HepG2 (cell line): ENCODE data around the gene KRTAP5-6. TPM values are rescaled to one million over a fixed set of nuclear protein-coding genes. Genes with fewer than 3 reads are reported as not detected.

ENCODE experiments used
- ETV6 ChIP-seq: sonication (generic); formaldehyde crosslinking; conservative IDR thresholded peaks from 2 replicates; pipeline ENCODE4 v1.4.0; 2020; ENCODE audit warnings: missing genetic modification reagents
- FOXA3 ChIP-seq: IDR thresholded peaks from 2 replicates; pipeline ENCODE4 v1.6.1; 2016; ENCODE audit warnings: missing genetic modification reagents, missing compliant biosample characterization
- FOXP1 ChIP-seq, 2 experiments: fragments of 450-650 bp in 1 of 2; IDR thresholded peaks; 2 replicates each; pipeline ENCODE4 v1.6.1; 2017 to 2018; ENCODE audit warnings: antibody characterized with exemption in 1 of 2
- GATAD2A ChIP-seq: IDR thresholded peaks from 2 replicates; pipeline ENCODE4 v1.6.1; 2016
- GTF3A ChIP-seq: sonication (generic); formaldehyde crosslinking; conservative IDR thresholded peaks from 2 replicates; pipeline ENCODE4 v1.4.0; 2020; ENCODE audit warnings: mild to moderate bottlenecking, missing genetic modification reagents
- KLF11 ChIP-seq: IDR thresholded peaks from 2 replicates; pipeline ENCODE4 v1.6.1; 2016; ENCODE audit warnings: missing compliant biosample characterization
- KLF13 ChIP-seq: sonication (generic); formaldehyde crosslinking; IDR thresholded peaks from 2 replicates; pipeline ENCODE4 v1.4.0; 2020; ENCODE audit warnings: mild to moderate bottlenecking, missing genetic modification reagents
- PAX8 ChIP-seq: sonication (generic); formaldehyde crosslinking; IDR thresholded peaks from 2 replicates; pipeline ENCODE4 v1.8.0; 2022; ENCODE audit warnings: mild to moderate bottlenecking, missing genetic modification reagents, borderline replicate concordance
- PLRG1 ChIP-seq: fragments of 450-650 bp; conservative IDR thresholded peaks from 2 replicates; pipeline ENCODE4 v1.6.1; 2016
- POLR2AphosphoS5 ChIP-seq: IDR thresholded peaks from 2 replicates; pipeline ENCODE4 v1.6.1; 2012; ENCODE audit warnings: low read depth, low read length
- RFXAP ChIP-seq: sonication (generic); formaldehyde crosslinking; IDR thresholded peaks from 2 replicates; pipeline ENCODE4 v1.4.0; 2020; ENCODE audit warnings: missing genetic modification reagents, borderline replicate concordance
- SATB2 ChIP-seq: sonication (generic); formaldehyde crosslinking; IDR thresholded peaks from 2 replicates; pipeline ENCODE4 v1.5.0; 2020; ENCODE audit warnings: missing genetic modification reagents
- TOPORS ChIP-seq: sonication (generic); formaldehyde crosslinking; IDR thresholded peaks from 2 replicates; pipeline ENCODE4 v1.8.0; 2023; ENCODE audit warnings: mild to moderate bottlenecking, missing genetic modification reagents
- TRIM24 ChIP-seq: sonication (generic); formaldehyde crosslinking; IDR thresholded peaks from 2 replicates; pipeline ENCODE4 v1.8.0; 2022; ENCODE audit warnings: mild to moderate bottlenecking, missing genetic modification reagents
- ZNF10 ChIP-seq: sonication (generic); formaldehyde crosslinking; IDR thresholded peaks from 2 replicates; pipeline ENCODE4 v1.4.0; 2020; ENCODE audit warnings: mild to moderate bottlenecking, low read depth, missing genetic modification reagents, borderline replicate concordance
- ZNF160 ChIP-seq: sonication (generic); formaldehyde crosslinking; IDR thresholded peaks from 2 replicates; pipeline ENCODE4 v1.8.0; 2022; ENCODE audit warnings: mild to moderate bottlenecking, inconsistent platforms, missing genetic modification reagents
- ZNF234 ChIP-seq: sonication (generic); formaldehyde crosslinking; conservative IDR thresholded peaks from 2 replicates; pipeline ENCODE4 v1.5.1; 2020; ENCODE audit warnings: mild to moderate bottlenecking, missing genetic modification reagents
- ZNF33A ChIP-seq: sonication (generic); formaldehyde crosslinking; IDR thresholded peaks from 2 replicates; pipeline ENCODE4 v1.5.1; 2020; ENCODE audit warnings: missing genetic modification reagents, mild to moderate bottlenecking, moderate library complexity, borderline replicate concordance
- ZNF574 ChIP-seq: sonication (generic); formaldehyde crosslinking; IDR thresholded peaks from 2 replicates; pipeline ENCODE4 v1.4.0; 2020; ENCODE audit warnings: missing genetic modification reagents
- ZNF580 ChIP-seq: IDR thresholded peaks from 2 replicates; pipeline ENCODE4 v1.6.1; 2016; ENCODE audit warnings: low read depth, borderline replicate concordance
- polyA plus RNA-seq, 8 experiments: library from polyadenylated mRNA; depleted of rRNA in 3 of 8; stranded (reverse) in 7 of 8; unstranded in 1 of 8; fragments of >200 nt; fragmentation: Illumina TruSeq in 4 of 8; extraction: Trizol in 4 of 8; gene quantifications; 2 replicates each; pipeline versions ENCODE4 v1.2.1 to v1.2.3, GENCODE V29; 2011 to 2016; ENCODE audit warnings: low read depth in 4 of 8, missing spikeins in 1 of 8, mixed read lengths in 1 of 8; ENCODE audit not compliant: insufficient read depth in 1 of 8
- total RNA-seq, 5 experiments: library from RNA; depleted of rRNA; stranded (reverse); fragments of >200 nt; fragmentation: Illumina TruSeq; extraction: Trizol; gene quantifications; 2 replicates each; pipeline ENCODE4 v1.2.3, GENCODE V29; 2016; ENCODE audit warnings: low read depth in 1 of 5
- TF ChIP-seq, protein P1 (sequence below): sonication (generic); formaldehyde crosslinking; IDR thresholded peaks from 2 replicates; pipeline ENCODE4 v1.9.0; 2021; ENCODE audit warnings: missing genetic modification reagents, mild to moderate bottlenecking, borderline replicate concordance
- TF ChIP-seq, protein P2 (sequence below): IDR thresholded peaks from 2 replicates; pipeline ENCODE4 v1.6.1; 2016; ENCODE audit warnings: missing compliant biosample characterization, missing genetic modification reagents, borderline replicate concordance
- TF ChIP-seq, protein P3 (sequence below): IDR thresholded peaks from 2 replicates; pipeline ENCODE4 v1.6.1; 2016; ENCODE audit warnings: mild to moderate bottlenecking

KRTAP5-6 gene
- total and polyA plus RNA-seq, 2 of the 13 experiments (the other 11 are each of a cell fraction or from before 2014, with no cell fraction given), result not detected

GRCh38 chr11:1654388-1655167 lies 42.4 kb upstream of the KRTAP5-6 start (continued):
- TF ChIP-seq ZNF33A (no peak), ZNF10 (CRISPR knock-in tag) (no peak), PLRG1 (no peak), POLR2AphosphoS5 (peak; percentile 40; the same call in 1 of the 2 replicates), GTF3A (CRISPR knock-in tag) (no peak), SATB2 (CRISPR knock-in tag) (no peak), FOXP1 (IDR thresholded peaks at IDR 0.05) (no peak), FOXP1 (CRISPR knock-in tag; IDR thresholded peaks at IDR 0.05) (peak; percentile 51; the same call in 1 of the 2 replicates), FOXA3 (peak; percentile 73), ZNF580 (peak; percentile 9; the same call in 1 of the 2 replicates), ZNF234 (CRISPR knock-in tag) (no peak), GATAD2A (CRISPR knock-in tag) (peak; percentile 94), RFXAP (CRISPR knock-in tag) (no peak), ZNF574 (CRISPR knock-in tag) (no peak), KLF13 (CRISPR knock-in tag) (no peak), PAX8 (CRISPR knock-in tag) (no peak), TOPORS (no peak), TRIM24 (CRISPR knock-in tag) (no peak), KLF11 (CRISPR knock-in tag) (no peak), ZNF160 (CRISPR knock-in tag) (no peak), ETV6 (CRISPR knock-in tag) (no peak)
- TF ChIP-seq, protein P1, sequence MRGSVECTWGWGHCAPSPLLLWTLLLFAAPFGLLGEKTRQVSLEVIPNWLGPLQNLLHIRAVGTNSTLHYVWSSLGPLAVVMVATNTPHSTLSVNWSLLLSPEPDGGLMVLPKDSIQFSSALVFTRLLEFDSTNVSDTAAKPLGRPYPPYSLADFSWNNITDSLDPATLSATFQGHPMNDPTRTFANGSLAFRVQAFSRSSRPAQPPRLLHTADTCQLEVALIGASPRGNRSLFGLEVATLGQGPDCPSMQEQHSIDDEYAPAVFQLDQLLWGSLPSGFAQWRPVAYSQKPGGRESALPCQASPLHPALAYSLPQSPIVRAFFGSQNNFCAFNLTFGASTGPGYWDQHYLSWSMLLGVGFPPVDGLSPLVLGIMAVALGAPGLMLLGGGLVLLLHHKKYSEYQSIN (CRISPR knock-in tag), result no peak
- TF ChIP-seq, protein P2, sequence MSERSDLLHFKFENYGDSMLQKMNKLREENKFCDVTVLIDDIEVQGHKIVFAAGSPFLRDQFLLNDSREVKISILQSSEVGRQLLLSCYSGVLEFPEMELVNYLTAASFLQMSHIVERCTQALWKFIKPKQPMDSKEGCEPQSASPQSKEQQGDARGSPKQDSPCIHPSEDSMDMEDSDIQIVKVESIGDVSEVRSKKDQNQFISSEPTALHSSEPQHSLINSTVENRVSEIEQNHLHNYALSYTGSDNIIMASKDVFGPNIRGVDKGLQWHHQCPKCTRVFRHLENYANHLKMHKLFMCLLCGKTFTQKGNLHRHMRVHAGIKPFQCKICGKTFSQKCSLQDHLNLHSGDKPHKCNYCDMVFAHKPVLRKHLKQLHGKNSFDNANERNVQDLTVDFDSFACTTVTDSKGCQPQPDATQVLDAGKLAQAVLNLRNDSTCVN (CRISPR knock-in tag), result no peak; the same call in 1 of the 2 replicates
- TF ChIP-seq, protein P3, sequence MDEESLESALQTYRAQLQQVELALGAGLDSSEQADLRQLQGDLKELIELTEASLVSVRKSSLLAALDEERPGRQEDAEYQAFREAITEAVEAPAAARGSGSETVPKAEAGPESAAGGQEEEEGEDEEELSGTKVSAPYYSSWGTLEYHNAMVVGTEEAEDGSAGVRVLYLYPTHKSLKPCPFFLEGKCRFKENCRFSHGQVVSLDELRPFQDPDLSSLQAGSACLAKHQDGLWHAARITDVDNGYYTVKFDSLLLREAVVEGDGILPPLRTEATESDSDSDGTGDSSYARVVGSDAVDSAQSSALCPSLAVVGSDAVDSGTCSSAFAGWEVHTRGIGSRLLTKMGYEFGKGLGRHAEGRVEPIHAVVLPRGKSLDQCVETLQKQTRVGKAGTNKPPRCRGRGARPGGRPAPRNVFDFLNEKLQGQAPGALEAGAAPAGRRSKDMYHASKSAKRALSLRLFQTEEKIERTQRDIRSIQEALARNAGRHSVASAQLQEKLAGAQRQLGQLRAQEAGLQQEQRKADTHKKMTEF (CRISPR knock-in tag), result no peak; the same call in 1 of the 2 replicates
